Spleen (tissue), 7 donors: ENCODE measurements around the gene INSR.

Experiments
- CTCF ChIP-seq, 11 experiments: fragments of 200-600 bp in 7 of 11; fragments of 450-650 bp in 4 of 11; sonication (generic) in 4 of 11; IDR thresholded peaks in 8 of 11; conservative IDR thresholded peaks in 3 of 11; 1 replicate in 7 of 11; 2 replicates in 4 of 11; pipeline versions ENCODE4 v1.4.0 to v1.8.0; 2016 to 2021; ENCODE audit warnings: antibody characterized with exemption in 11 of 11, inconsistent platforms in 4 of 11, mild to moderate bottlenecking in 1 of 11
- POLR2A ChIP-seq, 3 donors: fragments of 450-650 bp; IDR thresholded peaks; one replicate each; pipeline ENCODE4 v1.5.1; 2017; ENCODE audit warnings: antibody characterized with exemption in 3 of 3, mild to moderate bottlenecking in 1 of 3
- POLR2AphosphoS5 ChIP-seq, 3 donors: sonication (generic); formaldehyde crosslinking; IDR thresholded peaks; one replicate each; pipeline ENCODE4 v1.5.1; 2017; ENCODE audit warnings: antibody characterized with exemption in 3 of 3
- donor health status: DM: no; HTN: no; CAD: no; lungs with moderate emphysema.
- donor health status: DM: no; HTN: no; CAD: no.
- donor health status: DM: no; HTN: no; CAD: no.

DNA sequence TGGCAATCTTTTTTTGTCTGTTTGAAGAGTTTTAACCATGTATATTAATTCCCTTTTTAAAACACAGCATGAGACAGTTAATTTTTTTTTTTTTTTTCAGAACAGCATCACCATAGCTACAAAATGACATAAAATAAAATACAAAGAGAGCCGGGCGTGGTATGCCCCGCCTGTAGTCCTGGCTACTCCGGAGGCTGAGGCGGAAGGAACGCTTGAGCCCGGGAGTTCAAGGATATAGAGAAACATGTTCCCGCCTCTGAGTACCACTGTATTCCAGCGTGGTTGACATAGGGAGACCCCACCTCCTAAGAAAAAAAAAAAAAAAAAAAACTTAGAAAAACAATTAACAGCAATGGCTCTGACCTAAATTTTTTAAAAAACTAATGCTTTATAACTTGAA, 10.0 kb upstream of the INSR start:
- TF ChIP-seq CTCF (IDR thresholded peaks at IDR 0.05 in 8 of 11, conservative IDR thresholded peaks at IDR 0.05 in 3 of 11) (no peak), POLR2A (IDR thresholded peaks at IDR 0.05) (no peak), POLR2AphosphoS5 (IDR thresholded peaks at IDR 0.05) (peak in 2 of 3 donors; percentile 40 to 44)
